Loucy (cell line): Measurements from ENCODE around the gene LILRB3.

ENCODE experiments used
- H2AFZ ChIP-seq: fragments of 200-600 bp; sonication (generic); 2 replicates; pipeline ENCODE4 v1.6.0; 2016; ENCODE audit warnings: antibody characterized with exemption, mild to moderate bottlenecking, low read length, moderate library complexity
- H3F3A ChIP-seq: fragments of 200-600 bp; 2 replicates; pipeline ENCODE4 v1.6.0; 2016; ENCODE audit warnings: antibody characterized with exemption, low read depth, mild to moderate bottlenecking
- H3K27me3 ChIP-seq: fragments of 200-600 bp; sonication (generic); 2 replicates; pipeline ENCODE4 v1.6.1; 2014; ENCODE audit warnings: low read length, mild to moderate bottlenecking; ENCODE audit not compliant: insufficient read depth, poor library complexity, severe bottlenecking
- H3K36me3 ChIP-seq: fragments of 200-600 bp; sonication (generic); 2 replicates; pipeline ENCODE4 v1.6.1; 2016; ENCODE audit warnings: low read length; ENCODE audit not compliant: insufficient read depth
- H3K4me1 ChIP-seq: fragments of 200-600 bp; sonication (generic); 2 replicates; pipeline ENCODE4 v1.5.1; 2014; ENCODE audit warnings: low read length, mild to moderate bottlenecking; ENCODE audit not compliant: insufficient read depth, poor library complexity, severe bottlenecking
- H3K4me2 ChIP-seq: fragments of 200-600 bp; sonication (generic); 2 replicates; pipeline ENCODE4 v1.6.0; 2014; ENCODE audit warnings: antibody characterized with exemption, low read length, low read depth, mild to moderate bottlenecking; ENCODE audit not compliant: poor library complexity, severe bottlenecking
- H3K4me3 ChIP-seq: fragments of 200-600 bp; sonication (generic); 2 replicates; pipeline ENCODE4 v1.5.1; 2014; ENCODE audit warnings: low read length, mild to moderate bottlenecking, mixed read lengths; ENCODE audit not compliant: poor library complexity, severe bottlenecking
- H3K79me2 ChIP-seq: fragments of 200-600 bp; sonication (generic); 2 replicates; pipeline ENCODE4 v1.6.1; 2014; ENCODE audit warnings: low read length; ENCODE audit not compliant: insufficient read depth
- H3K9ac ChIP-seq: fragments of 200-600 bp; sonication (generic); 2 replicates; pipeline ENCODE4 v1.6.0; 2014; ENCODE audit warnings: mild to moderate bottlenecking, low read depth, low read length, moderate library complexity; ENCODE audit not compliant: poor library complexity, severe bottlenecking
- H3K9me2 ChIP-seq: fragments of 200-600 bp; sonication (generic); replicated peaks from 2 replicates; pipeline ENCODE4 v1.6.1; 2016; ENCODE audit warnings: low read depth, low read length, mixed read lengths
- H3K9me3 ChIP-seq: fragments of 200-600 bp; sonication (generic); 2 replicates; pipeline ENCODE4 v1.6.1; 2014; ENCODE audit warnings: mild to moderate bottlenecking, antibody characterized with exemption, low read length, low read depth; ENCODE audit not compliant: insufficient read depth
- H4K20me1 ChIP-seq: fragments of 200-600 bp; sonication (generic); 2 replicates; pipeline ENCODE4 v1.6.0; 2014; ENCODE audit warnings: antibody characterized with exemption, low read length, mild to moderate bottlenecking; ENCODE audit not compliant: insufficient read depth, poor library complexity, severe bottlenecking
- EZH2phosphoT487 ChIP-seq: fragments of 200-600 bp; IDR thresholded peaks from 2 replicates; pipeline ENCODE4 v1.6.1; 2018; ENCODE audit warnings: antibody characterized with exemption, mild to moderate bottlenecking, moderate library complexity, borderline replicate concordance
- TF ChIP-seq, protein P1 (sequence below): fragments of 200-600 bp; sonication (generic); conservative IDR thresholded peaks from 2 replicates; pipeline ENCODE4 v1.5.1; 2014; ENCODE audit warnings: mild to moderate bottlenecking, antibody characterized with exemption, low read length

LILRB3 gene

DNA sequence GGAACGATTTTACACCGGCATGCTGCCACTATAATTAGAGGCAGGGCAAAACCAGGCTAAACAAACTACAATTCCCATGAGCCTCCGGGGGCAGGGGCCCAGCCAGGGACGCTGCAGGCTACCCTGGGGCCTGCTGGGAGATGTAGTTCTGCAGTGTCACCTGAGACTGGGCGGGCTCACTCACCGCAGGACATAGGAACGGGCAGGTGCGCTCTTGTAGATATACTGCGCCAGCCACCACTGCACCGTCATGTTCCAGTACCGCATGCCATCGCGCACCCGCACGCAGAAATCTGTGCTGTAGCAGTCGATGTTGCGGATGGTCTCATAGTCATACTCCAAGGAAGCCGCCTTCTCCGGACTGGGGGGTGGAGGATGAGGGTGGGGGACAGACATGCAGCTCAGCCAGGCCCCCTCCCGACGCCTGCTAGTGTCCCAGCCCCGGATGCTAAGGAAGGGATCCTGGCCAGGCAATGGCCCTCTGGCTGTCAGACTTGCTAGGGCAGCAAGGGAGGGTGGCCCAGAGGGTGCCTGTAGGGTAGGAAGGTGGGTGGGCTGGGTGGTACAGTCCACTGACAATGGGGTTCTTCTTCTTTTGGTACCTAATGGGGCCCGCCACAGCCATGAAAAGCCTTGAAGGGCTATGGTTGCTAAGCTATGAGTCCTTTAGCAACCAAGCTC, 44.1 kb downstream of the LILRB3 start:
- Histone ChIP-seq H2AFZ (no peak overlapping the region), H3K36me3 (peaks cover 3% of the 10 kb centered on the region; the same call in 1 of the 2 replicates), H4K20me1 (peaks cover 4% of the 10 kb centered on the region), H3K79me2 (no peaks in the 10 kb centered on the region), H3K4me3 (no peak overlapping the region), H3K9ac (no peak overlapping the region), H3K9me2 (no peaks in the 10 kb centered on the region), H3K27me3 (no peaks in the 10 kb centered on the region), H3F3A (no peaks in the 10 kb centered on the region), H3K4me2 (no peak overlapping the region), H3K4me1 (no peaks in the 10 kb centered on the region), H3K9me3 (no peaks in the 10 kb centered on the region)
- TF ChIP-seq, protein P1, sequence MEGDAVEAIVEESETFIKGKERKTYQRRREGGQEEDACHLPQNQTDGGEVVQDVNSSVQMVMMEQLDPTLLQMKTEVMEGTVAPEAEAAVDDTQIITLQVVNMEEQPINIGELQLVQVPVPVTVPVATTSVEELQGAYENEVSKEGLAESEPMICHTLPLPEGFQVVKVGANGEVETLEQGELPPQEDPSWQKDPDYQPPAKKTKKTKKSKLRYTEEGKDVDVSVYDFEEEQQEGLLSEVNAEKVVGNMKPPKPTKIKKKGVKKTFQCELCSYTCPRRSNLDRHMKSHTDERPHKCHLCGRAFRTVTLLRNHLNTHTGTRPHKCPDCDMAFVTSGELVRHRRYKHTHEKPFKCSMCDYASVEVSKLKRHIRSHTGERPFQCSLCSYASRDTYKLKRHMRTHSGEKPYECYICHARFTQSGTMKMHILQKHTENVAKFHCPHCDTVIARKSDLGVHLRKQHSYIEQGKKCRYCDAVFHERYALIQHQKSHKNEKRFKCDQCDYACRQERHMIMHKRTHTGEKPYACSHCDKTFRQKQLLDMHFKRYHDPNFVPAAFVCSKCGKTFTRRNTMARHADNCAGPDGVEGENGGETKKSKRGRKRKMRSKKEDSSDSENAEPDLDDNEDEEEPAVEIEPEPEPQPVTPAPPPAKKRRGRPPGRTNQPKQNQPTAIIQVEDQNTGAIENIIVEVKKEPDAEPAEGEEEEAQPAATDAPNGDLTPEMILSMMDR: no peak
- no peak for TF ChIP-seq EZH2phosphoT487

DNA sequence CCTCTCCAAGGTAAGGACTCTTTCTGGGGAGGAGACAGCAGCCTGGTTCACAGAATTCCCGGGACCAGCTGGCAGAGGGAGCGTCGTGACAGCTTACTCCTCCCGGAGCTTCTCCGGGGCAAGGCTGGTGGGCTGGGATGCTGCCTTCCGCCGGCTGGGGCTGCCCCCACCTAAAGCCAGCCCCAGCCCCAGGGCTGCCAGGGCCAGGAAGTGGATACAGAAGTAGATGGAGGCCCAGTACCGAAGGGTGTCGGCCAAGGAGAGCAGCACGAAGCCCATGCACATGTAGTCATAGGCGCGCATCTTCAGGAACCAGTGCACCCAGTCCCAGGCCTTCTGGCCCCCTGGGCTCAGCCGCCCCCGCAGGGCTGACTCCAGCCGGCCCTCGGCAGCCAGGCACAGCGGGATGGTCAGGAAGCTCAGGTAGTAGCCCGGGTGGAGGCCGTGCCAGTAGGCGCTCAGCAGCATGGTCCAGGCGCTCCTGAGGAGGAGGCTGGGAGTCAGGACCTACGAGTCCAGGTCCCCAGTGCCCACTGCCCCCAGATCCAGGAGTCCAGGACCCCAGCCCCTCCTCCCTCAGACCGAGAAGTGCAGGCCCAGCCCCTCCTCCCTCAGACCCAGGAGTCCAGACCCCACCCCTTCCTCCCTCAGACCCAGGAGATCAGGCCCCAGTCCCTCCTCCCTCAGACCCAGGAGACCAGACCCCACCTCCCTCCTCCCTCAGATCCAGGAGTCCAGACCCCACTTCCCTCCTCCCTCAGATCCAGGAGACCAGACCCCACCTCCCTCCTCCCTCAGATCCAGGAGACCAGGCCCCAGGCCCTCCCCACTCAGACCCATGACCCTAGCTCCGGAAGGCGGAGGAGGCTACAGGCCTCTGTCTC, 48.6 kb downstream of the LILRB3 start:
- no peaks in the 10 kb centered on the region for H3K79me2 ChIP-seq
- no peak for TF ChIP-seq EZH2phosphoT487
- TF ChIP-seq, protein P1: no peak
- no peaks in the 10 kb centered on the region for H3K9me2 ChIP-seq
- H3K4me2 ChIP-seq: no peak overlapping the region
- no peaks in the 10 kb centered on the region for H3K9me3 ChIP-seq
- H3F3A ChIP-seq: no peaks in the 10 kb centered on the region
- peaks cover under 1% of the 10 kb centered on the region for H4K20me1 ChIP-seq
- H3K36me3 ChIP-seq: no peaks in the 10 kb centered on the region; the same call in 1 of the 2 replicates
- H3K4me3 ChIP-seq: no peak overlapping the region
- no peaks in the 10 kb centered on the region for H3K4me1 ChIP-seq
- H3K27me3 ChIP-seq: no peaks in the 10 kb centered on the region
- no peak overlapping the region for H3K9ac ChIP-seq
- no peak overlapping the region for H2AFZ ChIP-seq

DNA sequence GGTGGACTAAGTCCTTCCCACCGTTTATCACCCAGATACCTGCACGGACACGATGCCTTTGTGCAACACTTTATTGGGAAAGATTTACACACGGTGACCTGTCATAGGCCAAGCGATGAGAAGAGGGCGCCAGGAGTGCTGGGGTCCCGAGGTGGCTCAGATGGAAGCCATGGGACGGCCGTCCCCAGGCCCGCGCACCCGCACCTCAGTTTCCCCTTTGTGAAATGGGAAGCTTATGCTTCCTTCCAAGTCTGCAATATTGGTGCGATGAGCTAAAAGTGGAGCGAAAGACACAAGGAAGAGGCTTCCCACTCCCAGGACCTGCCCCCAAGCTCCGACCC, 49.5 kb downstream of the LILRB3 start:
- Histone ChIP-seq H3K4me3 (no peak overlapping the region), H3F3A (no peaks in the 10 kb centered on the region), H3K4me2 (no peak overlapping the region), H3K36me3 (no peaks in the 10 kb centered on the region), H3K4me1 (no peaks in the 10 kb centered on the region), H3K27me3 (no peaks in the 10 kb centered on the region), H3K9me2 (no peaks in the 10 kb centered on the region), H3K9ac (no peak overlapping the region), H3K79me2 (no peaks in the 10 kb centered on the region), H4K20me1 (no peaks in the 10 kb centered on the region), H2AFZ (no peak overlapping the region), H3K9me3 (no peaks in the 10 kb centered on the region)
- TF ChIP-seq EZH2phosphoT487: no peak
- TF ChIP-seq, protein P1: no peak
